Uterus (tissue), 2 donors: ENCODE data around the gene IFT43.

Experiments
- POLR2A ChIP-seq, 2 donors: fragments of 450-650 bp; IDR thresholded peaks; one replicate each; pipeline ENCODE4 v1.6.1; 2016; ENCODE audit warnings: antibody characterized with exemption in 2 of 2, mild to moderate bottlenecking in 1 of 2, moderate library complexity in 1 of 2
- TF ChIP-seq, protein P1 (sequence below), 4 experiments: fragments of 200-600 bp in 2 of 4; fragments of 450-650 bp in 2 of 4; sonication (generic) in 2 of 4; IDR thresholded peaks; one replicate each; pipeline ENCODE4 v1.5.1; 2016 to 2019; ENCODE audit warnings: antibody characterized with exemption in 4 of 4, mild to moderate bottlenecking in 2 of 4, moderate library complexity in 1 of 4

GRCh38 chr14:76085358-76085757 is 99.8 kb downstream of the IFT43 start:
- TF ChIP-seq, protein P1, sequence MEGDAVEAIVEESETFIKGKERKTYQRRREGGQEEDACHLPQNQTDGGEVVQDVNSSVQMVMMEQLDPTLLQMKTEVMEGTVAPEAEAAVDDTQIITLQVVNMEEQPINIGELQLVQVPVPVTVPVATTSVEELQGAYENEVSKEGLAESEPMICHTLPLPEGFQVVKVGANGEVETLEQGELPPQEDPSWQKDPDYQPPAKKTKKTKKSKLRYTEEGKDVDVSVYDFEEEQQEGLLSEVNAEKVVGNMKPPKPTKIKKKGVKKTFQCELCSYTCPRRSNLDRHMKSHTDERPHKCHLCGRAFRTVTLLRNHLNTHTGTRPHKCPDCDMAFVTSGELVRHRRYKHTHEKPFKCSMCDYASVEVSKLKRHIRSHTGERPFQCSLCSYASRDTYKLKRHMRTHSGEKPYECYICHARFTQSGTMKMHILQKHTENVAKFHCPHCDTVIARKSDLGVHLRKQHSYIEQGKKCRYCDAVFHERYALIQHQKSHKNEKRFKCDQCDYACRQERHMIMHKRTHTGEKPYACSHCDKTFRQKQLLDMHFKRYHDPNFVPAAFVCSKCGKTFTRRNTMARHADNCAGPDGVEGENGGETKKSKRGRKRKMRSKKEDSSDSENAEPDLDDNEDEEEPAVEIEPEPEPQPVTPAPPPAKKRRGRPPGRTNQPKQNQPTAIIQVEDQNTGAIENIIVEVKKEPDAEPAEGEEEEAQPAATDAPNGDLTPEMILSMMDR (IDR thresholded peaks at IDR 0.05), result no peak
- no peak for TF ChIP-seq POLR2A (IDR thresholded peaks at IDR 0.05)
